ENCODE data around the gene GPC1. TPM values are rescaled to one million over a fixed set of nuclear protein-coding genes. Genes with fewer than 3 reads are reported as not detected.

GPC1 gene
- total and polyA plus RNA-seq, 2 experiments from 2014 or later = 57.8 to 80.9 TPM

GRCh38 chr2:240395896-240396622 lies 39.4 kb upstream of the GPC1 start:
- TF ChIP-seq, protein P1, sequence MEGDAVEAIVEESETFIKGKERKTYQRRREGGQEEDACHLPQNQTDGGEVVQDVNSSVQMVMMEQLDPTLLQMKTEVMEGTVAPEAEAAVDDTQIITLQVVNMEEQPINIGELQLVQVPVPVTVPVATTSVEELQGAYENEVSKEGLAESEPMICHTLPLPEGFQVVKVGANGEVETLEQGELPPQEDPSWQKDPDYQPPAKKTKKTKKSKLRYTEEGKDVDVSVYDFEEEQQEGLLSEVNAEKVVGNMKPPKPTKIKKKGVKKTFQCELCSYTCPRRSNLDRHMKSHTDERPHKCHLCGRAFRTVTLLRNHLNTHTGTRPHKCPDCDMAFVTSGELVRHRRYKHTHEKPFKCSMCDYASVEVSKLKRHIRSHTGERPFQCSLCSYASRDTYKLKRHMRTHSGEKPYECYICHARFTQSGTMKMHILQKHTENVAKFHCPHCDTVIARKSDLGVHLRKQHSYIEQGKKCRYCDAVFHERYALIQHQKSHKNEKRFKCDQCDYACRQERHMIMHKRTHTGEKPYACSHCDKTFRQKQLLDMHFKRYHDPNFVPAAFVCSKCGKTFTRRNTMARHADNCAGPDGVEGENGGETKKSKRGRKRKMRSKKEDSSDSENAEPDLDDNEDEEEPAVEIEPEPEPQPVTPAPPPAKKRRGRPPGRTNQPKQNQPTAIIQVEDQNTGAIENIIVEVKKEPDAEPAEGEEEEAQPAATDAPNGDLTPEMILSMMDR (IDR thresholded peaks at IDR 0.05; ENCODE audit: low read depth, low read length) = no peak
- no peak overlapping the region for H3K4me3 ChIP-seq
- H3K36me3 ChIP-seq = no peaks in the 10 kb centered on the region
- no peaks in the 10 kb centered on the region for H3K27me3 ChIP-seq
- DNase-seq (ENCODE audit: low read depth in 1 of 2, low spot score in 1 of 2) = no peak
- no peaks in the 10 kb centered on the region for H3K4me1 ChIP-seq (ENCODE audit: low read depth)
- no peak overlapping the region for H3K27ac ChIP-seq
- H3K9me3 ChIP-seq (ENCODE audit: low read depth) = no peaks in the 10 kb centered on the region

GRCh38 chr2:240396623-240397541 lies 38.6 kb upstream of the GPC1 start:
- Histone ChIP-seq H3K27me3 (no peaks in the 10 kb centered on the region), H3K27ac (no peak overlapping the region), H3K4me3 (no peak overlapping the region), H3K9me3 (ENCODE audit: low read depth) (no peaks in the 10 kb centered on the region), H3K4me1 (ENCODE audit: low read depth) (no peaks in the 10 kb centered on the region), H3K36me3 (no peaks in the 10 kb centered on the region)
- TF ChIP-seq, protein P1 (IDR thresholded peaks at IDR 0.05; ENCODE audit: low read depth, low read length) = no peak
- no peak for DNase-seq (ENCODE audit: low read depth in 1 of 2, low spot score in 1 of 2)

- TF ChIP-seq, protein P1 (IDR thresholded peaks at IDR 0.05; ENCODE audit: low read depth, low read length) = no peak
- Histone ChIP-seq H3K4me1 (ENCODE audit: low read depth) (no peaks in the 10 kb centered on the region), H3K27ac (no peak overlapping the region), H3K4me3 (no peak overlapping the region), H3K27me3 (no peaks in the 10 kb centered on the region), H3K9me3 (ENCODE audit: low read depth) (no peaks in the 10 kb centered on the region), H3K36me3 (no peaks in the 10 kb centered on the region)
- no peak for DNase-seq (ENCODE audit: low read depth in 1 of 2, low spot score in 1 of 2)
Observed at GRCh38 chr2:240397542-240397916, 37.9 kb upstream of the GPC1 start.

DNA sequence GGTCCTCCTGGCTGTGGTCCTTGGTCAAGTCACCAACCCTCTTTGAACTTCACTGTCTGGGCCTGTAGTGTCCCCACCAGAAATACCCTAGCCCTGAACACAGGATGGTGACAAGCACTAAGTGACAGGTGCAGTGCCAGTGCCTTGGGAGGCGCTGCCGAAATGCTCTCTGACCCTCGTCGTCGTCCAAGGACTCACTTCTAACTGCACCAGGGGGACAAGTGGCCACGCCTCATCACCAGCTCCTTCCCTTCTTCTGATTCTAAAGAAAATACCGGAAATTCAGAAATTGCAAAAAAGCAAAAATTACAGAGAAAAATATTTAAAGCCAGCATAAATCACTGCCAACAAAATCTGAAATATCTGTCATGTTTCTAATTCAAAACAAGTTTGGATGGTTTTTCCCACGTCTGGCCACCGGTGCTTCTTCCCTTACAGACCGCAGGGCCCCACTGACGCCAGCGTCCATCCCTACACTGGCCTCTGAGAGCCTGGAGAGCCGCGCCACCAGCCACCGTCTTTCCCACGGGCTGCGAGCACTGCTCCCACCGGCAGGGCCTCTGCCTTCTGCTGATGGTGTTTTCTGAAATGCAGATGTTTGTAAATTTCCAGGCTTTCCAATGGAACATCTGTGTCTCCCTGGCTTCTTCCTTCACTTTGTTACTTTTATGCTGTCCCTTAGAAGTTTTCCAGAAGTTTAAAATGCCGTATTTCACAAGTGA lies 37.4 kb upstream of the GPC1 start:
- H3K27me3 ChIP-seq = no peaks in the 10 kb centered on the region
- no peak overlapping the region for H3K27ac ChIP-seq
- H3K36me3 ChIP-seq = no peaks in the 10 kb centered on the region
- H3K4me3 ChIP-seq = no peak overlapping the region
- H3K4me1 ChIP-seq (ENCODE audit: low read depth) = no peaks in the 10 kb centered on the region
- TF ChIP-seq, protein P1 (IDR thresholded peaks at IDR 0.05; ENCODE audit: low read depth, low read length) = no peak
- H3K9me3 ChIP-seq (ENCODE audit: low read depth) = no peaks in the 10 kb centered on the region
- DNase-seq (ENCODE audit: low read depth in 1 of 2, low spot score in 1 of 2) = no peak

GRCh38 chr2:240398661-240399267 lies 36.7 kb upstream of the GPC1 start:
- Histone ChIP-seq H3K36me3 (no peaks in the 10 kb centered on the region), H3K27me3 (no peaks in the 10 kb centered on the region), H3K27ac (no peak overlapping the region), H3K9me3 (ENCODE audit: low read depth) (no peaks in the 10 kb centered on the region), H3K4me1 (ENCODE audit: low read depth) (no peaks in the 10 kb centered on the region), H3K4me3 (no peak overlapping the region)
- DNase-seq (ENCODE audit: low read depth in 1 of 2, low spot score in 1 of 2) = no peak
- TF ChIP-seq, protein P1 (IDR thresholded peaks at IDR 0.05; ENCODE audit: low read depth, low read length) = no peak
